HG02973 (cell line): ENCODE measurements around the gene GRAMD1A.
"Not testable (repeated sequence)": the region's sequence is repeated elsewhere in the genome, so short reads cannot be mapped to it uniquely, and the experiment has no call there.

ENCODE experiments used
- ATAC-seq: cut with Tn5 transposase; IDR thresholded peaks from one replicate; pipeline ENCODE4 v1.9.1; 2021; ENCODE audit warnings: moderate library complexity; ENCODE audit not compliant: unreplicated experiment

The GRAMD1A gene

DNA sequence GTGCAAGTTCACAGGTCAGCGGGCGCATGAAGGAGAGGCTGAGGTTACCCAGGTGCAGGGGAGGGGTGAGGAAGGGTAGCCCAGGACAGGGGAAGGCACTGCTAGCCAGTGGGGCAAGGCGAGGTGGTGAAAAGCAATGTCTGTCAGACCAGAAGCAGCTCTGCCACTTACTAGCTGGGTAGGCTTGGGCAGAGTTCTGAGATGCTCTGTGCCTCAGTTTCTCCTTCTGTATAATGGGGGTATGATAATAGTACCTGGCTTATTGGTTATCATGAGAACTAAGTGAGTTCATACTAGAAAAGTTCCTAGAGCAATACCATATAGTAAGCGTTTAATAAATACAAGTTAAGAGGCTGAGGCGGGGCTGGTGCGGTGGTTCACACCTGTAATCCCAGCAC lies 15.8 kb downstream of the GRAMD1A start:
- no peak for ATAC-seq

DNA sequence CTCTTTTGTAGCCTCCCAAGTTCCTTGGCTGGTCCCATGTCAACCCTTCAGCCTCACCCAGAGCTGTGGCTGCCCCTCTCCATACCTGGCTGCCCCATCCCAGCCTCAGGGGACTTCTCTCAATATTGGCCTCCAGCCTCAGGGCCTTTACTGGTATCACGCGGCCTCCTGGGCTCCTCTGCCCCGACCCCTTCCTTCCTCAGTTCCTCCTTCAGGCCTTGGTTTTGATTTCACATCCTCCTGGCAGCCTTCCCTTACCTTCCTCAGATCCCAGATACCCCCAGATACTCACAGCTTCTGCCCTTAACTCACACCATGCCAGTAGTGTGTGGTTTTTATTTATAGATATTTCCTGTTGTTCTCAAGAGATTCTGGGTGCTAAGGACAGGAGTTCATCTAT lies 17.4 kb downstream of the GRAMD1A start:
- no peak for ATAC-seq

DNA sequence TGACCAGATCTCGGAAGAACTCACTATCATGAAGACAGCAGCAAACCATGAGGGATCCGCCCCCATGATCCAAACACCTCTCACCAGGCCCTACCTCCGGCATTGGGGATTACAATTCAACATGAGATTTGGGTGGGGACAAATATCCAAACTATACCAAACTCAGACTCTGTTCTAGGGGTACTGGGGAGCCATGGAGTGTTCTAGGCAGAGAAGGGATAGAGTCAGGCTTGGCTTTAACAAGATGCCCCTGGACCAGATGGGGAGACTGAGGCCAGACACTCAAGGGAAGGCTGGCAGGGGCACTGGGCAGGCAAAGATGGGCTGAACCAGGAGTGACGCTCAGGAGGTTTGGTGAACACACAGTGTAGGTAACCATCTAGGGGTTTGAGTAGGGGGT lies 18.3 kb downstream of the GRAMD1A start:
- ATAC-seq, result no peak

DNA sequence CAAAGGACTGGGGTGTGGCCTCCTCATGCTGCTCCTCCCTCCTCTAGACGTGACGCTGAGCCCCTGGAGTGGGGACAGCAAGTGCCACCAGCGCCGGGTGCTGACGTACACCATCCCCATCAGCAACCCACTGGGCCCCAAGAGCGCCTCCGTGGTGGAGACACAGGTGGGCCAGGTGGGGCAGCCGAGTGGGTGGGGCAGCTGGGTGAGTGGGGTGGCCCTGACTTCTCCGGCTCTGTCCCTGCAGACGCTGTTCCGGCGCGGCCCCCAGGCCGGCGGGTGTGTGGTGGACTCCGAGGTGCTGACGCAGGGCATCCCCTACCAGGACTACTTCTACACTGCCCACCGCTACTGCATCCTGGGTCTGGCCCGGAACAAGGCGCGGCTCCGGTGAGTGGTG lies 19.0 kb downstream of the GRAMD1A start:
- ATAC-seq, result no peak

GRCh38 chr19:35021016-35021415 lies 20.9 kb downstream of the GRAMD1A start:
- ATAC-seq, result no peak

DNA sequence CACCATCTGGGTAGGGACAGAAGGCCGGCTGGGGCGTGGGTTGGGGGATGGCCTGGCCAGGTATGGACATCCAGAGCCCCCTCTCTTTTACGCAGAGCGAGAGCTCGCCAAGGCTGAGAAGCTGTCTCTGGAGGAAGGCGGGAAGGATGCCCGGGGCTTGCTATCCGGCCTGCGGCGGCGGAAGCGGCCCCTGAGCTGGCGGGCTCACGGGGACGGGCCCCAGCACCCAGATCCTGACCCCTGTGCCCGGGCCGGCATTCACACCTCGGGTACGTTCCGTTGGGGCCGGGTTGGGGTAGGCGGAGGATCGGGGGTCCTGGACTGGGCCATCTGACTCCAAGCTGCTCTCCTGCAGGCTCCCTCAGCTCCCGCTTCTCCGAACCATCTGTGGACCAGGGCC lies 21.5 kb downstream of the GRAMD1A start:
- no peak for ATAC-seq

DNA sequence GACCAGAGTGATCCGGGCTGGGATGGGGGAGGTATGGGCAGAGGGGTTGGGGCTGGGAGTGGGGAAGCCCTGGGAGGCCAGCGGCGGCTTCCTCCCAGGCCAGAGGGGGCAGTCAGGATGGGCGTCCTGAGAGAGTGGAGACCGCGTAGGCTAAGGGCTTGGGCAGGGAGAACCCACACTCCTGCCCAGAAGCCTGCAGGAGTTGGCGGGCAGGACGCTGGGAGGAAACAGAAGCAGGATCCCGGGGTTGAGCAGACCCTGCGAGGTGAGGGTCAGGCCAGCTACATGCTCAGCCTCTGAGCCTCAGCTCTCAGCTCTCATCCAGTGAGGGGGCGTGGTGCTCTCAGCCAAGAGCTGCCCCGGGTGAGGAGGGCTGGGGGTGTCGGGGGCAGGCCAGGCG lies 22.3 kb downstream of the GRAMD1A start:
- no peak for ATAC-seq

GRCh38 chr19:35023428-35023827 lies 23.3 kb downstream of the GRAMD1A start:
- no peak for ATAC-seq

GRCh38 chr19:35024095-35024494 lies 24.0 kb downstream of the GRAMD1A start:
- ATAC-seq, result no peak

GRCh38 chr19:35025969-35026368 lies 25.8 kb downstream of the GRAMD1A start:
- ATAC-seq, result no peak

GRCh38 chr19:35026418-35026817 lies 26.3 kb downstream of the GRAMD1A start:
- ATAC-seq, result no peak

DNA sequence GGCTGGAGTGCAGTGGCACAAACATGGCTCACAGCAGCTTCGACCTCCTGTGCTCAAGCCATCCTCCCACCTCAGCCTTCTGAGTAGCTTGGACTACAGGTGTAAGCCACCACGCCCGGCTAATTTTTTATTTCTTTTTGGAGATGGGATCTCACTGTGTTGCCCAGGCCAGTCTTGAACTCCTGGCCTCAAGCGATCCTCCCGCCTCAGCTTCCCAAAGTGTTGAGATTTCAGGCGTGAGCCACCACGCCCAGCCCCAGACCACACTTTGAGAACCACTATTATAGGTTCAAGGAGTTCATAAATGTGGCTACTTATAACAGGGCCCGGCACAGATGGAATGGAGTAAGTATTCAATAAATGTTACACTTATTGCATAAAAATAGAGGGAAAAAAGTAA lies 26.9 kb downstream of the GRAMD1A start:
- ATAC-seq, result no peak

DNA sequence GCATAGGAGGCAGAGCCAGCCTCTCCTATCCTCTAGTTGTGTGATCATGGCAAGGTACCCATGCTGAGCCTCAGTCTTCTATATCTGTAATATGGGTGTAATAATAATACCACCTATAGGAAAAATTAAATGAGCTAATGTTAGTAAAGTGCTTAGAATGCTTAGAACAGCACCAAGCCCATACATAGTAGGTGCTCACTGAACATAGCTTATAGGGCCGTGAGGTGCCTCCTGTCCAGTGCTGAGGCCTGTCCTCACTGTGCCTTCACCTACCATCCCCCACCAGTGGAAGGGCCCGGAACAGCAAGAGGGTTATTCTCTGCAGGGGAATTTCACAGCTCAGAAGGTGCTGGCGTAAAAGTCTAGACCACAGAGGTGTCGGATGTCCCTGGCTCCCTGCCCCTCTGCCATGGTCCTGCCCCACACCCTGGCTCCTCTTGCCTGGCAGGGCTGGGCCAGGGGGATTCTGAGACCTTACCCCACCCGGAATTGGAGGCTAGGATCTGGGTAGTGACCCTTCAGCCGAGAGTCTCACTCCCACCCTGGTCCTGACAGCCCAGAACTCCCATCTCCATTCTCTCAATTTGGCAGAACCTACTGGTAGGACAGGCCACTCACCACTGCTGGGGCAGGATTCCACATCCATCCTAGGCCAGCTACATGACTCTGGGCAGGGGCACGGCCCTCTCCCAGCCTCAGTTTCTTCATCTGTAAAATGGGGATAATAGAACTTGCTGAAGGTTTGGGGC lies 27.9 kb downstream of the GRAMD1A start:
- no peak for ATAC-seq

DNA sequence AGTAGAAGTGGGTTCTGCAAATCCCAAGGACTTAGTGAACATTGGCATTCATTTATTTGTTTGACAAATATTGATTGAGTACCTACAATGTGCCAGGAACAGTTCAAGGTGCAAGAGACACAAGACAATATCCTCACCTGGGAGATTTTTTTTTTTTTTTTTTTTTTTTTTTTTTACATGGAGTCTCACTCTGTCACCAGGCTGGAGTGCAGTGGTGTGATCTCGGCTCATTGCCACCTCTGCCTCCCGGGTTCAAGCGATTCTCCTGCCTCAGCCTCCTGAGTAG lies 28.4 kb downstream of the GRAMD1A start:
- not testable (repeated sequence) for ATAC-seq

DNA sequence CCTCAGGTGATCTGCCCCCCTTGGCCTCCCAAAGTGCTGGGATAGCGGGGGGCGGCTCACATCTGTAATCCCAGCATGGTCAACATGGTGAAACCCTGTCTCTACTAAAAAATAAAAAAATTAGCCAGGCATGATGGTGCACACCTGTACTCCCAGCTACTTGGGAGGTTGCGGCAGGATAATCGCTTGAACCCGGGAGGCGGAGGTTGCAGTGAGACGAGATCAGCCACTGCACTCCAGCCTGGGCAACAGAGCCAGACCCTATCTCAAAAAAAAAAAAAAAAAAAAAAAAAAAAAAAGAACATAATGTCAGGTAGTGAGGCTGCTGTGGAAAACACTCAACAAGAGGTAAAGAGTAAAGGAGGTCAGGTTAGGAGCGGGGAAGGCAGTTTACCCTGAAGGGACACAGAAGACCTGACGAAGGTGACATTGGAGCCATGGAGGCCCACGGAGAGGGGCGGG lies 29.2 kb downstream of the GRAMD1A start:
- ATAC-seq, result not testable (repeated sequence)

- no peak for ATAC-seq
Observed at GRCh38 chr19:35029737-35030256, 29.7 kb downstream of the GRAMD1A start.

DNA sequence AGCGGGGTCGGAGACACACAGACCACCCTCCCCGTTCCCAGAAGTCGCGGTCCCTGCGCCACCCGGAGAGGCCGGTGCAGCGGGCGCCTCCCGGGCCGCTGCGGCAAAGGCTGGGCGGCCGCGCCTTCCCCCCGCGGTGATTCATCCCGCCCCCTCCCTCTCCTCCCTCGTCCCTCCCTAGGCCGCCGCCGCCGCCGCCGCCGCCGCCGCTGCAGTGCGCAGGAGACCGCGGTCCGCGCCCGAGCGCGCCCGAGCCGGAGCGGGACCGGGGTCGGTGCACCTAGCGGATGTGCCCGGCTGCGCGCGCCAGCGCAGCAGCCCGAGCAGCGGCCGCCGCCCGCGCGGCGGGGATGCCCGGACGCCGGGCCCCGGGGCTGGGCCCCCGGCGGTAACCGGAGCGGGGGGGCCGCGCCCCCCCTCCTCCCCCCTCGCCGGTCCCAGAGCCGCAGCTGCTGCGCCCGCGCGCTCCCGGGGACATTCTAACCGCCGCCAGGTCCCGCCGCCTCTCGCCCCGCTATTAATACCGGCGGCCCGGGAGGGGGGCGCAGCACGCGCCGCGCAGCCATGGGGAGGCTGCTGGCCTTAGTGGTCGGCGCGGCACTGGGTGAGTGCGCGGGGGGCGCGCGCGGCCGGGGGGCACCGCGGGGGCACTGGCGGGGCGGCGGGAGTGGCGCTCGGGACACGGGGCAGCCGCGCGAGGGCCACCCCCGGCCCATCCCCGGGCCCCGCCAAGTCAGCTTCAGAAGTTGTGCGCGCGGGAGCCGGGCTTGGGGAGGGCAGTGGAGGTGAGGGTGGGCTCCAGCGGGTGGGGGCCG lies 30.3 kb downstream of the GRAMD1A start, which contains the start of gene SCN1B:
Gene SCN1B, plus strand, starts transcription at position 214 of the 815 bp plus-strand sequence. Its CDS starts 351 bp downstream, at position 565.
- ATAC-seq, result no peak

GRCh38 chr19:35031072-35031881 lies 31.2 kb downstream of the GRAMD1A start:
- ATAC-seq, result no peak

GRCh38 chr19:35032356-35032865 lies 32.3 kb downstream of the GRAMD1A start:
- ATAC-seq, result no peak

DNA sequence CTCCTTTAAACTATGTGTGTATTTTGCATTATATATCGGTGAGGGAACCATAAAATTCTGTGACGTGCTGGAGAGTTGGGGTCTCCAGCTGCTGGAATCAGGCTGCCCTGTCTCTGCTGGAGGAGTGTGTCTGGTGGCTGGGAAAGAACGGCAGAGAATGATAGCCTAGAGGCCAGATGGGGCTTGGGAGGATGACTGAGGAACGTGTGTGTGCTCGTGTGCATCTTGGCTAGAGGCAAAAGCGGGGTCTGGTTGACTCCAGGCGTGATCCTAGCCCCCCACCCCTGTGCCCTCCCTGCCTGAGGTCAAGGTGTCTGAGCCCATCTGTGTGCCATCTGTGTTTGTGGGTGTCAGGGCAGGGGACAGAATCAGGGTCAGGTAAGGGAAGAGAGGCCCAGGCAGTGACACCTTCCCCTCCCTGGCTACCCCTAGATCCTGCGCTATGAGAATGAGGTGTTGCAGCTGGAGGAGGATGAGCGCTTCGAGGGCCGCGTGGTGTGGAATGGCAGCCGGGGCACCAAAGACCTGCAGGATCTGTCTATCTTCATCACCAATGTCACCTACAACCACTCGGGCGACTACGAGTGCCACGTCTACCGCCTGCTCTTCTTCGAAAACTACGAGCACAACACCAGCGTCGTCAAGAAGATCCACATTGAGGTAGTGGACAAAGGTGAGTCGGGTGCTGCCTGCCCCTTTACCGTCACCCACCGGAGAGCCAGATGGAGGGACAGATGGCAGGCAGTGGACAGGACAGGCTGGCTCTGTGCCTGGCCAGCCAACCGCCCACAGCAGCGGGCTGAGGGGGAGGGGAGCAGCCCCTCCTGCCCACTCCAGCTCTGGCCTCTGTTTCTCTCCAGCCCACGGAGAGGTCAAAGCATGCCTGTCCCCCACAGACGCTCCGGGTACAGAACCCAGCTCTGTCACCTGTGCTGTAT lies 33.2 kb downstream of the GRAMD1A start:
- no peak for ATAC-seq
